KMS-11 (cell line): ENCODE data around the gene DOCK10.

ENCODE experiments used
- H2AFZ ChIP-seq: fragments of 200-600 bp; sonication (generic); 2 replicates; pipeline ENCODE4 v1.6.1; 2016; ENCODE audit warnings: antibody characterized with exemption, mixed run types, low read depth
- H3K27ac ChIP-seq: fragments of 200-600 bp; sonication (generic); 2 replicates; pipeline ENCODE4 v1.6.1; 2016; ENCODE audit warnings: mild to moderate bottlenecking, mixed run types
- H3K27me3 ChIP-seq: fragments of 200-600 bp; sonication (generic); 2 replicates; pipeline ENCODE4 v1.6.1; 2017; ENCODE audit warnings: mild to moderate bottlenecking, low read depth, mixed run types, moderate library complexity; ENCODE audit not compliant: insufficient read depth
- H3K36me3 ChIP-seq: fragments of 200-600 bp; sonication (generic); 2 replicates; pipeline ENCODE4 v1.6.1; 2017; ENCODE audit warnings: mild to moderate bottlenecking, mixed run types; ENCODE audit not compliant: insufficient read depth
- H3K4me1 ChIP-seq: fragments of 200-600 bp; sonication (generic); 2 replicates; pipeline ENCODE4 v1.6.1; 2016; ENCODE audit warnings: mild to moderate bottlenecking, low read depth, mixed run types; ENCODE audit not compliant: poor library complexity, severe bottlenecking
- H3K4me2 ChIP-seq: fragments of 200-600 bp; sonication (generic); 2 replicates; pipeline ENCODE4 v1.7.0; 2016; ENCODE audit warnings: mild to moderate bottlenecking, mixed run types
- H3K4me3 ChIP-seq: fragments of 200-600 bp; sonication (generic); IDR thresholded peaks from 2 replicates; pipeline ENCODE4 v1.6.1; 2017; ENCODE audit warnings: low read depth, low read length, mixed read lengths; ENCODE audit not compliant: insufficient read depth
- H3K79me2 ChIP-seq: fragments of 200-600 bp; sonication (generic); 2 replicates; pipeline ENCODE4 v1.6.1; 2016; ENCODE audit warnings: low read depth, mixed run types; ENCODE audit not compliant: insufficient read depth
- H3K9ac ChIP-seq: fragments of 200-600 bp; sonication (generic); 2 replicates; pipeline ENCODE4 v1.6.1; 2016; ENCODE audit warnings: mild to moderate bottlenecking, mixed run types
- H4K20me1 ChIP-seq: fragments of 200-600 bp; sonication (generic); 2 replicates; pipeline ENCODE4 v1.6.1; 2016; ENCODE audit warnings: mild to moderate bottlenecking, mixed run types; ENCODE audit not compliant: insufficient read depth
- CTCF ChIP-seq: fragments of 200-600 bp; sonication (generic); conservative IDR thresholded peaks from 2 replicates; pipeline ENCODE4 v1.6.1; 2017; ENCODE audit warnings: low read depth, mild to moderate bottlenecking, antibody characterized with exemption, low read length, moderate library complexity, mixed read lengths

DOCK10 gene

GRCh38 chr2:224894356-224894755, 147.9 kb downstream of the DOCK10 start:
- no peak for TF ChIP-seq CTCF
- H3K9ac ChIP-seq, result no peak overlapping the region

GRCh38 chr2:224893848-224894247, 148.4 kb downstream of the DOCK10 start:
- Histone ChIP-seq H3K4me3 (no peak overlapping the region), H3K4me1 (no peaks in the 10 kb centered on the region), H4K20me1 (no peaks in the 10 kb centered on the region), H3K79me2 (no peaks in the 10 kb centered on the region), H2AFZ (no peak overlapping the region), H3K4me2 (no peak overlapping the region), H3K9ac (no peak overlapping the region), H3K36me3 (no peaks in the 10 kb centered on the region), H3K27me3 (no peaks in the 10 kb centered on the region), H3K27ac (no peak overlapping the region)
- no peak for TF ChIP-seq CTCF

More at GRCh38 chr2:224894356-224894755, 147.9 kb downstream of the DOCK10 start:
- Histone ChIP-seq H3K4me3 (no peak overlapping the region), H3K4me1 (no peaks in the 10 kb centered on the region), H3K27ac (no peak overlapping the region), H4K20me1 (no peaks in the 10 kb centered on the region), H3K27me3 (no peaks in the 10 kb centered on the region), H3K36me3 (no peaks in the 10 kb centered on the region), H3K79me2 (no peaks in the 10 kb centered on the region), H3K4me2 (no peak overlapping the region), H2AFZ (no peak overlapping the region)

- Histone ChIP-seq H3K27ac (no peak overlapping the region), H3K9ac (no peak overlapping the region), H3K27me3 (no peaks in the 10 kb centered on the region), H2AFZ (no peak overlapping the region), H3K4me1 (no peaks in the 10 kb centered on the region), H3K4me3 (no peak overlapping the region), H4K20me1 (no peaks in the 10 kb centered on the region), H3K79me2 (no peaks in the 10 kb centered on the region), H3K4me2 (no peak overlapping the region), H3K36me3 (no peaks in the 10 kb centered on the region)
- no peak for TF ChIP-seq CTCF
Observed at GRCh38 chr2:224892574-224893204, 149.6 kb downstream of the DOCK10 start.

- no peaks in the 10 kb centered on the region for H3K27me3 ChIP-seq
- H3K4me1 ChIP-seq, result no peaks in the 10 kb centered on the region
- no peaks in the 10 kb centered on the region for H3K36me3 ChIP-seq
- no peak overlapping the region for H3K4me2 ChIP-seq
- TF ChIP-seq CTCF, result no peak
- no peaks in the 10 kb centered on the region for H4K20me1 ChIP-seq
- H3K4me3 ChIP-seq, result no peak overlapping the region
- H2AFZ ChIP-seq, result no peak overlapping the region
- no peak overlapping the region for H3K9ac ChIP-seq
- H3K27ac ChIP-seq, result no peak overlapping the region
- H3K79me2 ChIP-seq, result no peaks in the 10 kb centered on the region
Observed at GRCh38 chr2:224890372-224890771, 151.9 kb downstream of the DOCK10 start.
